GM18867 (cell line): ENCODE results near the gene RFPL3.
"Not testable (repeated sequence)": the region's sequence is repeated elsewhere in the genome, so short reads cannot be mapped to it uniquely, and the experiment has no call there.

Source experiments
- ATAC-seq: cut with Tn5 transposase; IDR thresholded peaks from one replicate; pipeline ENCODE4 v1.9.1; 2021; ENCODE audit warnings: mild to moderate bottlenecking, moderate library complexity; ENCODE audit not compliant: unreplicated experiment

RFPL3 gene

DNA sequence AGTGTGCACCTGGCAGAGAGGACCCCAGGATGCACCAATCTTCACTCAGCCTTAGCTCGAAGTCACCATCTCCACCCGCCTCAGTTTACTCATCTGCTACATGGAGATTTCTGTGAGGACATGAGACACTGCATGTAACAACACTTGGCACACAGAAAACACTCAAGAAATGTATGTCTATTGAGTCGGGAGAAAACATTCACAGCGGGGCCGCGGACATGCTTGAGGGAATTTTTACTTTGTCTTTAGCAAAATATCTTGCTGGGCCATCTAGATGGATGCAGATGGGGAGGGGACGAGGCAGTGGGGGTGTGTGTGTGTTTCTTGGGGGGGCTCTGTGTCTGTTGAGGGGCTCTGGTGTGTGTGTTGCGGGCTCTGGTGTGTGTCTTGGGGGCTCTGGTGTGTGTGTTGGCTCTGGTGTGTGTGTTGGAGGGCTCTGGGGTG, 28.4 kb upstream of the RFPL3 start:
- ATAC-seq, result no peak

DNA sequence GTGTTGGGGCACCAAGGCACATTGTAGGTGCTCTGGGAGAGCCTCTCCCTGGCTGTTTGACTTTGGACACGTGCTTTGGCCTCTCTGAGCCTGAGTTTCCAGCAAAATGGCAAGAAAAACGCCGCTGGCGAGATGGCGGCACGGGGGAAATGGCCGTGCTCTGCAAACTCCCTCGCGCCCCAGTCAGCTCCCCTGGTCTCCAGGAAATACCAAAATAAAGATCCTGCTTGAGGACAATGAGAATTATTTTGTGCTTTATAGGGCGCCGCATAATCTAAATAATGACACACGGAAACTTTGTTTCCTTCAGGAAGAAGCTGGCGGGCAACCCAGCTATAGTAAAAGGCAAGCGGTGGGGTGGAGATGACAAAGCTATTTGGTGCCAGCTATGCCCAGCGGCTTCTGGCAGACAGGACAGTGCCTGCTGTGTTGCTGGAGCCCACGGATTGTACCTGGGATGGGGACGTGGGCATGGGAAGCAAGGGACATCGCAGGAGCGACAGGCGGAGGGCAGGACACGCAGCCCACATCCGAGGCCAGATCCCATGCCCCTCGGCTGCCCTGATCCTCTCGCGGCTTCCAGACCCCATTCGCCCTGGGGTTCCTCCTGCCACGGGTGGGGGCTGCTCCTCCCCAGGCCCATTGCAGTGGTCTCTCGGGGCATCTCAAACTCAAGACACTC, 26.3 kb upstream of the RFPL3 start:
- ATAC-seq, result no peak

DNA sequence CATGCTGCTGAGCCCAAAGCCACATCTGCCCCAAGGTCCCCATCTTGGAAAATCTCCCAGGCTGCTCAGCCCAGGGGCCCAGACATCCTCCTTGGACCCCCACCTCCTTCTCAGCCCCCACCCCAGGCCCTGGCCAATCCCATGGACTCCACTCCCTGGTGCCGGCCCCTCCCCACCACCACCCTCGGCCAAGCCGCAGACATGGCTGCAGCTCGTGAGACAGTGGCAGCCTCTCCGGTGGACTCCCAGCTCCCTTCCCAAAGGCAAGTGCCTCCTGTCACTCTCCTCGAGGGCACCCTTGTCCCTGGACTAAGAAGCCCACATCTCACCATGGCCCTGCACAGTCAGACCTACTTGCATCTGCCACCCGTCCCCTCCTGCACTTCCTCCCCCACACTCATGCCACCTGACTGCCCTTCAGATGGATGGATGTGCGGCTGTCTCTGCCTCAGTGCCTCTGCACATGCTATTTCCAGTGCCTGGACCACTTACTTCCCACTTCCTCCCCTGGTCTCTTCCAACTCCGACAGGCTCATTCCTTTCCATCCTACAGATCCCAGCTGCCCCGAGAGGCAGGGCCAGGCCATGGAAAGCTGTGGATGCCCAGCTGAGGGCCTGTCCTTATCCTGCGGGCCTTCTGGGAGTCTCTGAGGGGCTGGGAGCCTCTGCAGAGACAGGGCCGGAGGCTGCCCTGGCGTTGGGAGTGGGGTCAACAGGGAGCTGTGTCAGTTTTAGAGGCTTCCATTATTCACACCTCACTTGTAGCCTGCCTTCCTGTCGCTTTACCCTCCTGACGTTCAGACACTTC, 25.5 kb upstream of the RFPL3 start:
- no peak for ATAC-seq

DNA sequence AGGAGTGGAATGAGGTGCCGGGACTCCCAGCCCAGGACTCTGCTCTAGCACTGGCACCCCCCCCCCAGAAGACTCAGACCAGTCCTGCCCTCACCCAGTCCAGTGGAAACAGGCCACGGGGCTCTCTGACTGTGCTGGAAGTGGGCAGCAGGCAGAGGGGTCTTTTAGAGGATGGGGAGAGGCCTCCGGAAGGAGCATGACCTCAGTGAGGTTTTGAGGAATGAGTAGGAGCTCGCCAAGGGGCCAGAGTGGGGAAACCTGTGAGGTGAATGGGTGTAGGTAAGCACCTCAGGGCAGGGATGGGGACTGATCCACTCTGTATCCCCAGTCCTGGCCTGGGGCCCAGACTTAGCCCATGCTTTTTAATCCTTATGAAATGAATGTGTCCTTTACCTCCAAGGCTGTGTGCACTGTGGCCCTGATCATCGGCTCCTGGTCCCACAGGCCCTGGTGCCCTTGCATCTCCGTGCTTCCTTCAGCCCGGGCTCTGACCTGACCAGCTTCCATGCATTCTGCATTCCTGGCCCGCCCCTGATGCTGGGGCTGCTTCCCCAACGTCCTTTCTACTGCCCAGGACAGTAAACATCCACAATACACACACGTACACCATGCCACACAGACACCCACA, 24.4 kb upstream of the RFPL3 start:
- no peak for ATAC-seq

DNA sequence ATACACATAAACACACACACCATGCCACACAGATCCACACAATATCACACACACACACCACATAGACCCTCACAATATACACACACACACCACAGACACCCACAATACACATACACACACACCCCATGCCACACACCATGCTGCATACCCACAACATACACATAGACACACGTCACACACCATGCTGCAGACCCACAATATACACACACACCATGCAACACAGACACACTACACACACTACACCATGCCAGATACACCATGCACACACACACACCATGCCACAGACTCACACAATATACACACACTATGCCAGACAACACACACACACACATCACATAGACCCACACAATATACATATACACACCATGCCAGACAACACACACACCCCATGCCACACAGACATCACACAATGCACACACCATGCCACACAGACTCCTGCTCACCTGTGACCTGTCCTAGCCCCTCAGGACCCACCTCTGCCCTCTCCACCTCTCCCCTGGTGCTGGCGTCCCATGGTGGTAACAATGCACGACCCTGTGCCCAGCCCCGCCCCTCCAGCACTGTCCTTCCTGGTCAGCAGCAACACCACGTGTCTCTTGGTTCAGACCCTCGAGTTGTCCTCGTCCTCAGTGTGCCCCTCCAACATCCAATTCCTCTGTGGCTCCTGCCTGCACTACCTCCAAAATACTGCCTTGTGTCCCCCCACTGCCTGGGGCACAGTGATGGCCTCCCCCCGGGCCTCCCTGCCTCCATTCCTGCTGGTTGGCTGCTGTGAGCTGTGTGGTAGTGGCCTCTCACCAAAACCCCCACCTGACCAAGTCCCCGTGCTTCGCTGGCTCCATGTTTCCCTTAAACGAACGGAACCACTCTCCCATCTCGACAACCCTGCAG, 23.7 kb upstream of the RFPL3 start:
- ATAC-seq, result no peak

GRCh38 chr22:32334660-32335365, 22.9 kb upstream of the RFPL3 start:
- no peak for ATAC-seq

GRCh38 chr22:32335471-32335870, 22.2 kb upstream of the RFPL3 start:
- no peak for ATAC-seq

DNA sequence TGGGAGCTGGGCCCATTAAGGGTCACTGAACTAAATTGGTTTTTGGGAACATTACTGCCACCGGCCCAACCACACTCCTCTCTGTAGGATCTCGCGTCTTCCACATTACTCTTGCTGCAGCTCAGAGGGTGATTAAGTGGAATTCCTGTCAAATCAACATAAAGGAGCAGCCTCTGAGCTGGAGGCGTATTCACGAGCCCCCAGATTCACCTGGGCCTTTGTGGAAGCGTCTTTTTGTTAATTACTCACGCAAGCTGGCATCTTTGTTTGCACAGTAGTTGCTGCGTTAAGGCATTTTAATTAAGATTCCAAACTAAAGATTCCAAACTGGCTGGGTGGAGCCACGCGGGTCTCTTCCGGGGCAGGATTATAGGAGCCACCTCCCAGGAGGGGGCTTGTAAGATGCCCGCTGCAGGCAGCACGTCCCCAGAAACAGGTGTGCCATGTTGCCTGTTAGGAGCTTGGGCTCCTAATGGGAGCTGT, 21.5 kb upstream of the RFPL3 start:
- ATAC-seq, result no peak

GRCh38 chr22:32336771-32337424, 20.8 kb upstream of the RFPL3 start:
- ATAC-seq, result no peak

- not testable (repeated sequence) for ATAC-seq
Observed at GRCh38 chr22:32337425-32337824, 20.2 kb upstream of the RFPL3 start.

- ATAC-seq, result no peak
Observed at GRCh38 chr22:32338757-32339156, 18.9 kb upstream of the RFPL3 start.

GRCh38 chr22:32339190-32340012, 18.3 kb upstream of the RFPL3 start:
- ATAC-seq, result no peak

- no peak for ATAC-seq
Observed at GRCh38 chr22:32340411-32340810, 17.3 kb upstream of the RFPL3 start.

DNA sequence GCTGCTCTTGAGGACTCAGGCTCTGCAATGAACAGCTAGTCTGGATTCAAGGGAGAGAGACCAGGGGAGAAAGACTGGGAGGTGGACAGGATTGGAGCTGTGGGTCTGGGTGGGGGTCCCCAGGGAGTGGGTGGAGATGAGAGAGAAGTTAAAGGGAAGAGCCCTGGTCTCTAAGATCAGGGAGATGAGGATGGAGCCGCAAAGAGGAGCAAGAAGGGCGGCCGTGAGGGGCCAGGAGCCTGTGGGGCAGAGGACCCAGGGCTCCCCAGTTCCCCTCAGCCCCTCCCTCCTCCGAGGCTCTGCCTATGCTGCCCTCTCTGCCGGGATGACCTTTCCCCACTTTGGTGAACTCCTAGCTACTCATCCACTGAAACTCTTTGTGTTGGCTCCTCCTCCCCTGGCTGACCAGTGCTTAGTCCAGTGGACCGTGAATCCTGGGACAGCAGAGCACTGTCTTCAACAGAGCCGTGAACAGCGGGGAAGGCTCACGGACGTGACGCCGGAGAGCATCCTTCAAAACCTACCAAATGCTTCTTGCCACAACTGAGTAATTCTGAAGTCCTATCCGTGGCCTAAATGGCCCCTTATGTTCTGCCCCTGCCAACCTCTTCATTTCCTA, 16.4 kb upstream of the RFPL3 start:
- ATAC-seq, result no peak

DNA sequence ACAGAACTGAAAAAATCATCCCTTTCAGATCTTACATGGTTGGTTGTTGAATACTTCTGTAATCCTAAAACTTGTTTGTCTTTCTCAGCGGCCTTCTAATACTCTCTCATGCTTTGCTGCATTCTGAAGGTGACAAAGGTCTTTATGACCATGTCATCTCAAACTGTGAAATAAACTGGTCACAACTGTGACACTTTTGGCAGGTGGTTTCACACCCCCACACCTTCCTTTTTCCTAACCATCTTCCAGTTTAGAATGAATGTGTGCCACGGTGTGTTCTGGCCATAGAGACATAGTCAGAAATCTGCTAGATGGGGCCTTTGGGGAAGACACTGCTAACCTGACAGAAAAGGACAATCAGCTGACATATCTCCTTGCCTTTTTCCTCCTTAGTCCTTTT, 14.7 kb upstream of the RFPL3 start:
- no peak for ATAC-seq

DNA sequence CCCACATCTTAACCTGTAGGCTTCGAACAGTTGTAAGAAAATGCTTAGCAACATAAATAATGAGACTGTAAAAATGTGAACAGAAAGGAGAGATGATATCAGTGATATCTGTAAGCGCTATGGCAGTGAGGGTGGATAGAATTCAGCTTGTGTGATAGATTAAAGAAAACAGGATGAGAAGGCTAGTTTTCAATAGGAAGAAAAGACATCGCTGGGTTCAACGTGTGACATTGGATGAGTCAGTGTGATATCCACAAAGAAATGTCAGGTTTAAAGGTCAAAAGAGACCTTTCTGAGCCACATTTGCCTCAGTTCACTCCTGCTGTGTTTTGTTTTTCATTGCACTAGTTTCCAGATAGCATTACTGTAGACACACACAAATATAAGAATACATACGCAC, 13.7 kb upstream of the RFPL3 start:
- no peak for ATAC-seq

DNA sequence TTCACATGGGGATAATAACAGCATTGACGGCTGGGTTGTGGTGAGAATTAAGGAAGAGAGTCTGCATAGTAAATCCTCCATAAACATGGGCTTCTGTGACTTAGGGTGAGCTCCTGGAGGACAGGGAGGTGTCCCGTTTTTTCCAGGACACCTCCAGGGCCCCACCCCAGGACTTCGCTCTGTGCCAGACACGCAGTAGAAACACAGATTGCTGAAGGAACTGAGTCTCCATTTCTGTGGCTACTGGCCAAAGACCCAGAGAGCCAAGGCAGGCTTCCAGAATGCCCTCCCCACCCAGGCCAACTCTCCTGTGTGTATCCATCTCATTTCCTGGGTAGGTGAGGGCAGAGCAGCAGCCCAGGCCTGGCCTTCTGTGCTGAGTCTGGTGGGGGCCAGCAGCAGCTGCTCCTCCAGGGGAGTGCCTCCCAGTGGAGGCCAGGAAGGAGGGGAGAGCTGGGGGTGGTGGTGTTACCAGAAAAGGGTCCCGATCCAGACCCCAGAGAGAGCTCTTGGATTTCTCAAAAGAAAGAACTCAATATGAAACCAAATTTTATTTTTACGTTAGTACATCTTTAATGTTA, 9.5 kb upstream of the RFPL3 start:
- ATAC-seq, result no peak

GRCh38 chr22:32351875-32352274, 5.8 kb upstream of the RFPL3 start:
- ATAC-seq, result not testable (repeated sequence)
